HPDE6-E6E7 (cell line): ENCODE measurements around the gene DYNC2LI1.
"Not testable (repeated sequence)": the region's sequence is repeated elsewhere in the genome, so short reads cannot be mapped to it uniquely, and the experiment has no call there.

Experiments
- DNase-seq: peaks from one replicate; pipeline ENCODE4 v3.0.0; 2011; ENCODE audit warnings: missing footprints; ENCODE audit errors: extremely low spot score

Gene DYNC2LI1

DNA sequence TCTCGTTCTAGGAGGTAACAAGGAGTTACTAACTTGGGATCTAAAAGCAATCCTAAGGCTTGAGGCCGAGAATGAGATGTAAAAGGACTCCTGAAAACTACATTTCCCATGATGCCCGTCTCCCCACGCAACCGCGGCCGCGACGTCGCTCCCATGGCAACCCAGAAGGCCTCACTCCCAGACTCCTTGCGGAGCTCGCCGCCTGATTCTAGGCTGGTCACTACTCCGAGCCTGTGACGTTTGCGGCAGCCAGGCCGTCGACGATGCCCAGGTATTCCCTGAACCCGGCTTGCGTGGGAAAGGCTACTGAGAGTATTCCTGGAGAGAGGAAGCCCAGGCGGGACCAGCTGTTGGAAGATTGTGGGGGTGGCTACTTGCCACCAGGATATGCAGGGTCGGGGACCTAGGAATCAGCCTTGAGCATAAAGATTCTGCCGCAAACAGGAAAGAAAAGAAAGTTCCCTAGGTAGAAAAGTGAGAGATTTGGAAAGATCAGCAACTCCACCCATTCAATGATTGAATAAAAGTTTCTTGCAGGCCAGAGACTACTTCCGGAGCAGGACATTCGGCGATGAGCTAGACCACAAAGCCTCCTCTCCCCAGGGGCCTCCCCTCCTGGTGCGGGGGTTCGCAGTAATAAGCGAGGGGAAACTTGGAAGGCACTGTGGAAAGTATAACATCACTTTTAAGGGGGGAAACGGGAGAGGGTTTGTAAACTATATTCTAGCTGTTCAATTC, at the start of gene DYNC2LI1:
Gene DYNC2LI1, plus strand, starts transcription at position 164 of the 738 bp plus-strand sequence. Its CDS starts 100 bp downstream, at position 264.
- DNase-seq = peak; percentile 93

DNA sequence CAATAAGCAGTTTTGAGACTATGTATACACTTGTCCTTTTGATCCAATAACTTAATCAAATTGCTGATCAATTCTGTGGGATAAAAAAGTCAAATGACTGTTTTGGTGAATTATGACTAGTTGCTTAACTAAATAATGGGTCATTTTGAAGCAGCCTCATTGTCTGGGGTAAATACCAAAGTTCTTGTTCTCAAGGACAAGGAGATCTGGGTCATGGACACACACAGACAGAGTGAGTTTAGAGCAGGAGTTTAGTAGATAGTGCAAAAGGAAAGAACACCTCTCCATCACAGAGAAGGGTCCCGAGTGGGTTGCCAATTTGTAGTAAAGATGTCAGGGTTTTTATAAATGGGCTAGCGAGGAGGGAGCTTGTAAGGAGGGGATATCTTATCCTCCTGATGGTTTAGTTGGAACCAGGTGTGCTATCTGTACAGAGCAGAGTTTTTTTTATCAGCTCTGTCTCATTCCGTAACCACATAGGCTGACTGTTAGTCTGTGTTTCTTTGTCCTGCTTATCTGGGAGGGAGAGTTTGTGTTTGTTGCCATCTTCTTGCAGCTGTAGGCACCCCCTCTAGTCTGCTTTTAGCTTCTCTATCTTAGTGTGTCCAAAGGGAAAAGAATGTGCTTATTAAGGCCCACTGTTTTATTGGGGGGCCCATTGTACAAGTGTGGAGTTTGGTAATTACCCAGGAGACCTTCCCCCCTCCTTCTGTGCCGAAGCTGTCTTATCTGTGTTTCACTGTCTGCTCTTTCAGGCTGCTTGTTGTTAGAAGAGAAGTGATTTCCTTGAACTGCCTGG, 48.9 kb upstream of the DYNC2LI1 start:
- DNase-seq = no peak

DNA sequence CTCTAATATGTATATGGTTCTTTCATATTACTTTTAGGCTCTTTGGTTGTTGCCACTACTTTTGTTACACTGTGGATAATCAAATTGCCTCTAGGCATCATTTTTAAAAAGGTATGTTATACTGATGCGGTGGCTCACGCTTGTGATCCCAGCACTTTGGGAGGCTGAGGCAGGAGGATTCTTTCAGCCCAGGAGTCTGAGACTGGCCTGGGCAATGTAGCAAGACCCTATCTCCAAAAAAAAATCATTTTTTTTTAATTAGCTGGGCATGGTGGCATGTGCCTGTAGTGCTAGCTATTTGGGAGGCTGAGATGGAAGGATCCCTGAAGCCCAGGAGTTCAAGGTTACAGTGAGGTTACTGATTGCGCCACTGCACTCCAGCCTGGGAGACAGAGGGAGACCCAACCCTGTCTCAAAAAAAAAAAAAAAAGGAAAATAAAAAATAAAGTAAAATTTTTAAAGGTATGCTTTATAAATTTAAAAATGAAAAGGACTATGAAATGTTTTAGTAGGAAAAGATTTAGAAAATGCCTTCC, 48.1 kb upstream of the DYNC2LI1 start:
- no peak for DNase-seq

DNA sequence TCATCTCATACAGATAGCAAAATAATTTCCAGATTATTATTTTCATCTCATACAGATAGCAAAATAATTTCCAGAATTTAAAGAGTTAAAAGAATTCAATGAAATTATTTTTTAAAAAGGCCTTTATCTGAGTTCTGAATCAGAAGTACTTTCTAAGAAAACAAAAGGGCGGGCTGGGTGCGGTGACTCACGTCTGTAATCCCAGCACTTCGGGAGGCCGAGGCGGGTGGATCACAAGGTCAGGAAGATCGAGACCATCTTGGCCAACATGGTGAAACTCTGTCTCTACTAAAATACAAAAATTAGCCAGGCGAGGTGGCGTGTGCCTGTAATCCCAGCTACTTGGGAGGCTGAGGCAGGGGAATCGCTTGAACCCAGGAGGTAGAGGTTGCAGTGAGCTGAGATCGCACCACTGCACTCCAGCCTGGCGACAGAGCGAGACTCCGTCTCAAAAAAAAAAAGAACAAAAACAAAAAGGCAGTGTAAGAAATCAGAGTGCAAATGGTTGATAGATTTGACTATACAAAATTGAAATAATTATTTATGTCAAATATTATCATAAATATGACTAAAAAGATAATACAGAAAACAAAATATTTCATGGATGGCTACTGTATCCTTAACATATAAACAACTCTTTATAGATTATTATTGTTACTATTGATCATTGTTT, 46.7 kb upstream of the DYNC2LI1 start:
- DNase-seq = not testable (repeated sequence)

DNA sequence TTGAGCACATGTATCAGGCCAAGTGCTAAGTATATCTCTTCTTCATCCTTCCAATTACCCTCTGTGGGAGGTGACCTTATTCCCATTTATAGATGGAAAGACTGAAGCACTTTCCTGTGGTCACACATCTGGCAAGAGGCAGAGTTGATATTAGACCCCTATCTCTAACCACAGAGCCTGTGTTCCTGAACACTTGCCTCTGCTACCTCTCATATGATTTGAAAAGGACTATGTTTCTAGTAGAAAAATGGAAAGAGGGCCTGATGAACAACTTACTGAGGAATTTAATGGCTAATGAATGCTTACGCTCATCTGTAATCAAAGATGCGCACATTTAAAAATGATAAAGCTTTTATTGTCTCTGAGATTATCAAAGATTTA, 46.2 kb upstream of the DYNC2LI1 start:
- no peak for DNase-seq

DNA sequence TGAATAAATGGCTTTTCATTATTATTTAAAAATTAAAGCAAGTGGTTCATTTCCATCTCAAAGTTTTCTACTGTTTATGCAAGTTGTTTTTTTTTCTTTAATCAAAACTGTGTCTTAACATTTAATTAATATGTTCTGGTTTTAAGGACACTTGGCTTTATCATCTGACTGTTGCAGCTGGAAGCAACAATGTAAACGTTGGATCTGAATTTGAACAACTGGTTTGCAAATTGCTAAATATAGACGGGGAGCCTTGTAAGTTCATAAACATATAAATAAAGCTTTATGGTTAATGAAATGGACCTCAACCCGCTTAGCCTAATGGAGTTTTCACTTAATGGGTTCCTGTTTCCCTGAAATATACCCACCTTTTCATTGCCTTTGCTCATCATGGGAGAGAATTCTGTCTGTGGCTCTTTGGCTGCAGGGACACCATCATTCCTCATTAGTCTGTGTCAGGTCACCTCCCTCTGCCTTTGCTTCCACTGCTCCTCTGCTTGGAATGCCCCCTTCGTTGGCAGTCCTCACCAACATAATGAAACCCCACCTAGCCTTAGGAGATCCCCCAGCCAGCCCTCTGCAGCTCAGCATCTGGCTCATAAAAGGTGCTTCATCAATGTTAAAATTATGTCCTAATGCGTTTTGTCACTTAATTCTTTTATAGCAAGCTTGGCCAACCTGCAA, 44.2 kb upstream of the DYNC2LI1 start:
- no peak for DNase-seq

DNA sequence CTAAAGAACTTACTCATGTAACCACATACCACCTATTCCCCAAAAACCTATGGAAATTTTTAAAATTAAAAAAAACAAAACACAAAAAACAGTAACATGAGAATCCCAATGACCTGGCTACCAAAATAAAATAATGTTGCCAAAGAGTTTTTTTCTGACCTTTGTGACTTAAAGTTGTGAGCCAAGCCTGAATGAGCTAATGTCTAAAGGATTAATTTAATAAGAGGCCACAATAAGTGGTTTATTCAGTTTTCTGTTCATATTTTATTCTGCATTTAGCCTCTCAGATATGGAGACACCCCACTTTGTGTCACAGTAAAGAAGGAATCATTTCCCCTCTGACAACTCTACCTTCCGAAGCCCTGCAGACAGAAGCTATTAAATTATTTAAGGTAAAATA, 42.6 kb upstream of the DYNC2LI1 start:
- DNase-seq = no peak

DNA sequence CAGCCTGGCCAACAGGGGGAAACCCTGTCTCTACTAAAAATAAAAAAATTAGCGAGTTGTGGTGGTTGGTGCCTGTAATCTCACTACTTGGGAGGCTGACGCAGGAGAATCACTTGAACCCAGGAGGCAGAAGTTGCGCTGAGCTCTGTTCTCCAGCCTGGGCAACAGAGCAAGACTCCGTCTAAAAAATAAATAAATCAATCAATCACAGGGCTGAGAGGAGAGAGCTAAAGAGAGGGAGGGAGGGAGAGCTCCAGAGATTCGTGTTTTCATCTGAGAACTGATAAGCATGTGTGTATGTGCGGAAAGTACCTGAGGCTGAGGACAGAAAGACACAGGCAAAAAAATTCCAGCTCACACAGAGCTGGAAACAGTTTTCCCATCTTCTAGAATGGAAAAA, 37.2 kb upstream of the DYNC2LI1 start:
- DNase-seq = no peak

DNA sequence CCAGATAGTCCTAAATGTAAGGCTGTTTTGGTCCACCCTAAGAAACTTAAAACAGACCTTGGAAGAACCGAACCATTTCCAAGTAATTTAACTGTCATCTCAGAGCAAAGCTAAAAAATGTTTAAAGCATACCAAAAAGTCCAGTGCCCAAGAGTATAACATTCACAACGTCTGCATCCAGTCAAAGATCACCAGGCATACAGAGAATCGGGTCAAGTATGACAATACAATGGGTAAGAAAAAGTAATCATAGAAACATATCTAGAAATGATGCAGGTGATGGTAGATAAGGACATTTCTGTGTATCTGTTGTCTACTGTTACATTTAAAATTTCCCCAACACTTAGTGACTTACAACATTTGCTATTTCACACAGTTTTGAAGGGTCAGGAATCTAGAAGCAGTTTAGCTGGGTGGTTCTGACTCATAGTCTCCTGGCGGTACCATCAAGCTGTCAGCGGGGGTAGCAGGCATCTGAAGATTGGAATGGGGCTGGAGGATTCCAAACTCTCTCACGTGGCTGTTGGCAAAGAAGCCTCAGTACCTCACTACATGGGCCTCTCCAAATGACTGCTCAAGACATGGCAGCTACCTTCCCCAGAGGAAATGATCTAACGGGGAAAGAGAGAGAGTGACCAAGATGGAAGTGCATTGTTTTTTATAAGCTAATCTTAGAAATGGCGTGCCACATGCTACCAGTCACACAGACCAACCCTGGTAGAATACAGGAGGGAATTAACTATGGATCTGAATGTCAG, 36.6 kb upstream of the DYNC2LI1 start:
- no peak for DNase-seq

DNA sequence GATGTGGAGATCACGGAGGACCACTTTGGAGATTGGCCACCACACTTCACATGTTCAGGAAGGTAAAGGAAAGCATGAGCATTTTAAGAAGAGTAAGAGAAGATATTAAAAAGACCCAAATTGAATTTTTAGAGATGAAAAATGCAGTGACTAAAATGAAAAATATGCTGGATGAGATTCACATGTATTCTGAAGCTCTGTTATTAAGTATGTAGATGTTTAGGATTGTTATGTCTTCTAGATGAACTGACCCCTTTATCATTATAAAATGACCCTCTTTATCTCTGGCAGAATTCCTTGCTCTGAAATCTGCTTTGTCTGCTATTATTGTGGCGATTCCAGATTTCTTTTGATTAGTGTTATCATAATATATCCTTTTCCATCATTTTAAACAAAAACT, 36.0 kb upstream of the DYNC2LI1 start:
- no peak for DNase-seq

DNA sequence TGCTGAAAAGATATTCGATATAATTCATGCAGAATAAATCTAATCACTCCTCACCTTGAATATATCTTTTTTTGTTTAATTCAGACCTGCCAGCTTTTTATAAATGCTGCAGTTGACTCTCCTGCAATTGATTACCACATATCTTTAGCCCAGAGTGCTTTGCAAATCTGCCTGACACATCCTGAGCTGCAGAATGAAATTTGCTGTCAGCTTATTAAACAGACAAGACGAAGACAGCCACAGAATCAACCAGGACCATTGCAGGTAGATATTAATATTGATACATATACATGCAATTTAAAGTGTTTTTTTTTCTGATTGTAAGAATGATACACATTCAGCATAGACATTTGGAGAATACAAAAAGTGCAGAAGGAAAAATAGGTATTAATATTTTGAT, 35.6 kb upstream of the DYNC2LI1 start:
- DNase-seq = no peak

DNA sequence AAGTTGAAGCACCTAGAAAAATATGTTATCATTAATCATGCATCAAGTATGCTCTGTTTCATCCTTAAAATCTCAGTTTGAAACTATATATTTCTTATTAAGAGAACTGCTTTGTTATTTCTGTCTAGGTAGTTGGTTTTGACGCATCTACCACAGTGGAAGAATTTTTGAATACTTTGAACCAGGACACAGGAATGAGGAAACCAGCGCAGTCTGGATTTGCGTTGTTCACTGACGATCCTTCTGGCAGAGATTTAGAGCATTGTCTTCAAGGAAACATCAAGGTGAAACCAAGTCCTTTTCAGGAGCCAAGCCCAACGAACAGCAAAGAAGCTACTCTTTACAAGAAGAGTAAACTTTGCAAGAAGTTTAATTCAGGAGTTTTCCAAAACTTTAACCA, 30.1 kb upstream of the DYNC2LI1 start:
- DNase-seq = no peak

DNA sequence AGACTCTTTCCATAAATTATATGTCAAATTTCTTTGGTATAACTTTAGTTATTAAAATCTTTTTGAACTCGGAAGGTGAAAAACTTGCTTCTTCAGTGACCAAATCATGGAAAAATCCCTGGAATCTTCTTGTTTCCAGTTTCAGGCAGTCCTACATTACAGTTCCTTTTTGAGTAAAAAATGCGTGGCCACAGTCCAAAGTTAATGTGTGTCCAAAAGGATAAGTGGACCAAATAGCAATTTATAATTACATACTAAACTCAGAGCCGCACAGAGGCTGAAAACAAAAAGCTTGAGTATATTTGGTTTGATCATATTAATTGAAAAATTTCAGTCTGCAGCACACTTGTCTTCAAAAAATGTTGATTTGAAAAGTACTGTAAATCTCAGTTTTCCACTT, 28.4 kb upstream of the DYNC2LI1 start:
- DNase-seq = no peak

DNA sequence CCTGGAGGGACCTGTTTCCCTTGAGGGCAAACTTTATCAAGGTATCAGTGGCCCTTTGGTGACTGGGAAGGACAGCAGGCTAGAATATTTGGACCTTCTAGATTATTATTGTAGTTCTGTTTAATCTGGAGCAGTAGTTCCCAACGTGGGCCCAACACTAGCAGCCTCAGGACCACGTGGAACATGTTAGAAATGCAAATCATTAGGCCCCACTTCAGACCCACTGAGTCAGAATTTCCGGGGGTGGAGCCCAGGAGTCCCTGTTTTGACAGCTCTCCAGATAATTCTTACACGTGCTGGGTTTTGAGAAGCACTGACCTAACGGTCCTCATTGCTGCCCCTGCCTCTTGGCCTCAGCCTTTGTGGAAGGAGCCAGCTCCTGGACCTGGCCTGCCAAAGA, 25.5 kb upstream of the DYNC2LI1 start:
- no peak for DNase-seq

DNA sequence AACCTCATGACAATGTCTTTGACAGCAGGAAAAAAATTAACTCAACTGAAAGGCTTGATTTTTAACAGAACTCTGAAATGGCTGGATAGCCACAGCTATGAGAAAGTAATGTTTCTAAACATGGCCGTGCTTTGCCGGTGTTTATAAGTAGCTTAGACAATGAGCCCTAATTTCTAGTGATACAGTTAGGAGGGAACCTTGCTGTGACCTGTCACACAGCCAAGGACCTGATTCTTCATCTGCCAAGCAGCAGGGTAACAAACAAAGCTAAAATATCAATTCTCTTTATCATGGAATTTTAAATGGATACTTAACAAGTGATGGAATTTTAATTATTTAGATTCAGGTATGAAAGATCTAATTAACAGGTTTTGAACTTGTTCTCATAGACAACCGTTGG, 24.3 kb upstream of the DYNC2LI1 start:
- DNase-seq = no peak

DNA sequence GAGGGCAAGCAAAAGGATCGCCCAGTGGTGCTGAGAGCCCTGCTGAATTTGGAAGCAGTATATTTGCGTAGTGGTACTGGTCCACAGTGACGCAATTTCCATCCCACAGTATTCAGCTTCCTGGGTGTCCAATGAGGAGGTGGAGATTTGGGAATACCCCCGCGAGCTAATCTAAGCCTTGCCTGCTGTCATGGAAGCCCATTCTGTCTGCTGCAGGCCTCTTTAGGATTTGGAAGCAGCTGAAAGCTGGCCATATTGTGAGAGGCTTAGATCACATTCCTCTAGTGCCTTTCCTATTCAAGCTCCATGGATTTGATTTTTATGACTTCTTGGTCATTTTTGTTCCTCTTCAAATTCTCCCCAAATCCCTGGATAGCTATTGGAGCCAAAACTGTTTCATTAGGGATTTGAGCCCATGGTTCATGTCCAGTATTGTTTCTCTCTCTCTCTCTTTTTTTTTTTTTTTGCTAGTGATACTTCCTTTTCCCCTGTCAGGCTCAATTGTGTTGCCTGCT, 22.3 kb upstream of the DYNC2LI1 start:
- no peak for DNase-seq

DNA sequence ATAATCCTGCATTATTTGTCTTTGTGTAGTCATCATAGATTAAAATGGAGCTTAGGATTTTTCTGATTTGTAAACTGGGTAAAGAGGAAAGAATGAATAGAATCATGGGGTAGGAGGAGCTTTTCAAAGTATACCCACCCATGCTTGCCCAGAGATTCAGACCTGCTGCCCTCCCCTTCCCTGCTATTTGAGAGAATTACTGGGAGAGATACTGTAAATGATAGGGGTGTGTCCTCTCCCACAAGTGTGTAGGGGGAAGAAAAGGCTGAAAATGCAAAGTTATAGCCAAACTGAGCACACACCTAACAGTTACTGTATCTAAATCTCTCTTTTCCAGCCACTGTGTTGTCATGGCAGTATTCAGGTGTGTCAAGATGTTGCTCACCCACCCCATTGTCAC, 21.5 kb upstream of the DYNC2LI1 start:
- no peak for DNase-seq

DNA sequence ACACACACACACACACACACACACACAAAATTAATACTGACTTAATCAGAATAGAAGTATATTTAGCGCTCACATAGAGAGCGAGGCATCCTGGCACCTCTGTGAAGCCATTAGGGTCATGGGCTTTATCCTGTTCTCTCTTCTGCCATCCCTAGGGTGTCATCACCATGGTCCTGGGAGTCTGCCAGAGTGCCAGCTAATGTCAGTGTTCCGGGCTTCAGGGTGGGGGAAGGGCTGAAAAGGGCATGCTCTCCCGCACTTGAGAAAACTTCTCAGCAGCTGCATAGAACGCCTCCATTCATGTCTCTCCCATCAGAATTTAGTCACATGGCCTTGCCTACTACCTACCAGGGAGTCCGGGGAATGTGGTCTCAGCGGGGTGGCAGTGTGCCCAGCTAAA, 19.7 kb upstream of the DYNC2LI1 start:
- no peak for DNase-seq

DNA sequence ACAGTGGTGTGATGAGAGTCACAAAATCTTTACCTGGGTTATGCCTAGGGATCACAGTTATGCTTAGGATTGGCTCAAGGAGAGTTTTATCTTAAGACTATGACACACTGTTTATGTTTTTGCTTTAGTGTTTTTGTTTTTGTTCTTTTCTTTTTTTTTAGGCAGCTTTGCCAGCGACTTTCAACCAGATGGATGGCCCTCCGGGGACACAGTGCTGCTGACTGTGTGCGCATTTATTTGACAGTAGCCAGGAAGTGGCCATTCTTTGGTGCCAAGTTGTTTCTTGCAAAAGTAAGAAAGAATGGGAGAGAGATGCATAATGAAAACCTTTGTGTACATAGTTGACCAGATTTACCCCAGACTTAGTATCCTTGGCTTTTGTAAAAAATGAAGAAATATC, 15.1 kb upstream of the DYNC2LI1 start:
- DNase-seq = no peak

DNA sequence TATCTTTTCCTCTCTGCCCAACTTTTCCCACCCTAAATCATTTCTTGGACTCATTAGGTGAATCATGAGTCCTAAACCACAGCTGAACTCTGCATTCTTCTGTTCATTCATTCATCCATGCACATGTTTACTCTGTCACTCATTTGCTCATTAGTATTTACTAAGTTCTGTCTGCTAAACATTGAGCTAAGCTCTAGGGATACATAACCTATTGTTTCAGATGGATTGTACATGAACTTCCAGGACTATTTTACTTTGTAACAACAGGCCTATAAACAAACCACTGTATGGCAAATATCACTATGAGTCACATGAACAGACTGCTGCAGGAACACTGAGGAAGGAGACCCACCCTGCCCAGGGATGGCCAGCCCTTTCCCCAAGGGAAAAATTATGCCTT, 14.6 kb upstream of the DYNC2LI1 start:
- DNase-seq = peak; percentile 49

DNA sequence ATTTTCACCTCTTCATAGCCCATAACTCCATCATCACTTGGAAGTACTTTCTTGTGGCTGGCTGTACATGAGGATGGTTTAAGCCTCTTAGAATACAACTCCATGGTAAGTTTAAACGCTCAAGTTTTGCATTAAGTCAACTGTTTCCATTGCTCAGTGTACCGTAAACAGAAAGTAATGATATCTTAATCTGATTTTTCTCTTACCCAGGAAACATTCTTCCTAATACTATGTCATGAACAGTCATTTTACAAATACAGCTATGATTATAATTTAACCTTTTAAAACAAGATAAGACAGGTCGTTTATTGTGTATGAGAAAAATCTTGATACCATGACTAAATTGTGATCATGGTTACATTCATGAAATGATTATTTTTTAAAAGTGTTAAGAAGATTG, 11.6 kb upstream of the DYNC2LI1 start:
- no peak for DNase-seq
